Stimulated activated CD4-positive, alpha-beta T cell treated with anti-CD3 and anti-CD28 coated beads, Interleukin-1b, Interleukin-23, amount 100 ng/mL, for 1 hour (primary cell): ENCODE results near the gene SYT9.

Source experiments
- DNase-seq, 2 donors: peaks; one replicate each; pipeline ENCODE4 v3.0.0-alpha.2; 2020; ENCODE audit warnings: low read depth in 2 of 2

SYT9 gene

GRCh38 chr11:7471071-7471470 is 219.4 kb downstream of the SYT9 start:
- DNase-seq, result no peak

GRCh38 chr11:7473717-7474116 is 222.0 kb downstream of the SYT9 start:
- no peak for DNase-seq

GRCh38 chr11:7480113-7480512 is 228.4 kb downstream of the SYT9 start:
- DNase-seq, result no peak

- DNase-seq, result no peak
These were observed 232.4 kb downstream of the SYT9 start for GRCh38 chr11:7484131-7484530.

- DNase-seq, result no peak
These were observed 232.9 kb downstream of the SYT9 start for GRCh38 chr11:7484645-7485044.

GRCh38 chr11:7485186-7486097 is 233.7 kb downstream of the SYT9 start, which contains the start of gene OLFML1:
Gene OLFML1 (plus strand): TSS chr11:7485506. CDS start chr11:7485876, 370 bp downstream.
- DNase-seq, result no peak

- no peak for DNase-seq
These were observed 234.5 kb downstream of the SYT9 start for GRCh38 chr11:7486098-7486780.

- DNase-seq, result no peak
These were observed 235.1 kb downstream of the SYT9 start for GRCh38 chr11:7486781-7487140.

- no peak for DNase-seq
These were observed 235.7 kb downstream of the SYT9 start for GRCh38 chr11:7487360-7487759.

- DNase-seq, result no peak
These were observed 237.0 kb downstream of the SYT9 start for GRCh38 chr11:7488681-7489080.

- no peak for DNase-seq
These were observed 237.7 kb downstream of the SYT9 start for GRCh38 chr11:7489376-7489775.

- no peak for DNase-seq
These were observed 238.3 kb downstream of the SYT9 start for GRCh38 chr11:7490054-7490453.

- DNase-seq, result no peak
These were observed 238.8 kb downstream of the SYT9 start for GRCh38 chr11:7490535-7490934.

- DNase-seq, result no peak
These were observed 240.5 kb downstream of the SYT9 start for GRCh38 chr11:7492253-7492652.

GRCh38 chr11:7493670-7494069 is 242.0 kb downstream of the SYT9 start:
- no peak for DNase-seq

GRCh38 chr11:7494086-7494745 is 242.5 kb downstream of the SYT9 start:
- no peak for DNase-seq

GRCh38 chr11:7495882-7496551 is 244.3 kb downstream of the SYT9 start:
- no peak for DNase-seq

- no peak for DNase-seq
These were observed 246.5 kb downstream of the SYT9 start for GRCh38 chr11:7498193-7498592.

- no peak for DNase-seq
These were observed 247.4 kb downstream of the SYT9 start for GRCh38 chr11:7499081-7499480.

GRCh38 chr11:7500251-7500650 is 248.5 kb downstream of the SYT9 start:
- no peak for DNase-seq

GRCh38 chr11:7501251-7501650 is 249.5 kb downstream of the SYT9 start:
- DNase-seq, result no peak

GRCh38 chr11:7501894-7502293 is 250.2 kb downstream of the SYT9 start:
- DNase-seq, result no peak
